G401.6 (cell line): ENCODE results near the gene PRKAR2B.
"Not testable (repeated sequence)": the region's sequence is repeated elsewhere in the genome, so short reads cannot be mapped to it uniquely, and the experiment has no call there.

Experiments used
- FAIRE-seq: peaks from 2 replicates; lab custom pipeline; 2012; peaks lifted over from hg19 to GRCh38; lab: Jason Lieb, UNC

Gene PRKAR2B

GRCh38 chr7:107048783-107049418, 4.4 kb downstream of the PRKAR2B start:
- FAIRE-seq: peak; percentile 47

- peak; percentile 6 for FAIRE-seq
Observed at GRCh38 chr7:107049480-107049879, 5.0 kb downstream of the PRKAR2B start.

- FAIRE-seq: no peak
Observed at GRCh38 chr7:107049971-107050532, 5.5 kb downstream of the PRKAR2B start.

GRCh38 chr7:107051376-107051775, 6.9 kb downstream of the PRKAR2B start:
- peak; percentile 19 for FAIRE-seq

DNA sequence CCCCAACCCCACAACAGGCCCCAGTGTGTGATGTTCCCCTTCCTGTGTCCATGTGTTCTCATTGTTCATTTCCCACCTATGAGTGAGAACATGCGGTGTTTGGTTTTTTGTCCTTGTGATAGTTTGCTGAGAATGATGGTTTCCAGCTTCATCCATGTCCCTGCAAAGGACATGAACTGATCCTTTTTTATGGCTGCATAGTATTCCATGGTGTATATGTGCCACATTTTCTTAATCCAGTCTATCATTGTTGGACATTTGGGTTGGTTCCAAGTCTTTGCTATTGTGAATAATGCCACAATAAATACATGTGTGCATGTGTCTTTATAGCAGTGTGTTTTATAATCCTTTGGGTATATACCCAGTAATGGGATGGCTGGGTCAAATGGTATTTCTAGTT, 10.5 kb downstream of the PRKAR2B start:
- FAIRE-seq: not testable (repeated sequence)

- FAIRE-seq: not testable (repeated sequence)
Observed at GRCh38 chr7:107056058-107056457, 11.6 kb downstream of the PRKAR2B start.

DNA sequence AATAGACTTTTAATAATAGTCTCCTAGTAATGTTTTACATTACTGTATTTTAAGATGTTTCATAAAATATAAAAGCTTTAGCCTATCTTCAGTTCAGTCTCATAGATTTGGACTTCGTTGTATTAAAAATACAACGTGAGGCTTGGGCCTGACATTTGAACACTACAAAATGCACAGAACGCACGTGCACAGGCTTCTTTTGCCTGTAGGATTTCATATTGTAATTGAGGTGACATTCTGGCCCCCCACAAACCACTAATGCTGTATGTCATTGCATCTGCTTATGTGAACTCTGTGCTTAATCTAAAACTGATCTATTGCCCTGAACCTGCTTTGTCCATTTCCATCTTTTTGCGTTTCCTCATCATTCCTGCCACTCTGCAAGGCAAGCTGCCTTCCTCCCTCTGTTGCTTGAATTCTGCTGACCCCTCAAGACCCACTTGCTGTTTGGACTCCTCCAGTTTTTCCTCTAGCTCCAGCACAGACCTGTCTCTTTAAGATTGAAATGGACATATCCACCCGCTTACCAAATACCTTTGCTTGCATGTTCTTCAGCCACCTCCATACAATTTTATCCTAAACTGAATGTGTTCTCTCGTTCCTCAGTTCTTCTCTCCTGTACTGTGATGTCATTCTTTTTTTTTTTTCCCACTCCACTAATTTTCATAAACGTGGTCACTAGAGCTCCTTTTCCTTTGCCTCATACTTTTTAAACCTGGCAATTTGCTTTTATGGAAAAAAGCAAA, 12.4 kb downstream of the PRKAR2B start:
- FAIRE-seq: no peak

- FAIRE-seq: no peak
Observed at GRCh38 chr7:107057474-107057833, 12.9 kb downstream of the PRKAR2B start.

DNA sequence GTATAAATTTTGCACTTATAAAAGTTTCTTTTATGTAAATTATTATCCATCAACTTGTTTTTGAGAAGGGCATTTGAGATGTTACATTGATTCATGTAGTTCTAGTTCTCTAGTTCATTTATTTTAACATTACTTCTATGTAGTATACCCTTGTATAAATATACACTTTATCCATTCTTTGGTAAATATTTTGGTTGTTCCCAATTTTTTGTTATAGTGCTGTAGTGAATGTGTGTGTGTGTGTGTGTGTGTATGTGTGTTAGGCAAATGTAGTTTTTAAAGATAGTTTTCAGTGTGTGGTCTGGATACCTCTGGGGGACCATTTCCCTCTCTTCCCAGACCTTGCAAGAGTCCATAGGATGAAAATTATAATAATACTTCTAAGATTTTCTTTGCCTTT, 15.0 kb downstream of the PRKAR2B start:
- FAIRE-seq: peak; percentile 37

- FAIRE-seq: no peak
Observed at GRCh38 chr7:107063245-107064120, 19.0 kb downstream of the PRKAR2B start.

GRCh38 chr7:107064255-107064654, 19.8 kb downstream of the PRKAR2B start:
- FAIRE-seq: no peak

- no peak for FAIRE-seq
Observed at GRCh38 chr7:107065929-107066247, 21.4 kb downstream of the PRKAR2B start.

DNA sequence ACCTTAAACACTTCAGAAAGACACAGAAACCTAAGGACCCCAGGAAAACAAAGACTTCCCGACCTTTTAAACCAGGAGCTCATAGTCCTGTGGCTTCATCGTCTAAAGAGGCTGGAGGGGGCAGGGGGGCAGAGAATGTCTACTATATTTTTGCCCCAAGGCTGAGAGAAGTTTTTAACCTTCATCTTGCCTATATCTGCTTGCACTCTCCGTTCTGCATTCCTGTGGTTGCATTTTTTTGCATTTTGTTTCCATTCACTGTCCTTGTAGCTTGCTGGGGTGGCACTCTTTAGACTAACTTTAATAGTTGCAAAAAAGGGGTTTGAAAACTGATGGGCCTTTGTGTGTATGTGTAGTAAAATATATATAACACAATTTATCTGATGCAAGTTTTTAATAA, 23.7 kb downstream of the PRKAR2B start:
- FAIRE-seq: no peak

DNA sequence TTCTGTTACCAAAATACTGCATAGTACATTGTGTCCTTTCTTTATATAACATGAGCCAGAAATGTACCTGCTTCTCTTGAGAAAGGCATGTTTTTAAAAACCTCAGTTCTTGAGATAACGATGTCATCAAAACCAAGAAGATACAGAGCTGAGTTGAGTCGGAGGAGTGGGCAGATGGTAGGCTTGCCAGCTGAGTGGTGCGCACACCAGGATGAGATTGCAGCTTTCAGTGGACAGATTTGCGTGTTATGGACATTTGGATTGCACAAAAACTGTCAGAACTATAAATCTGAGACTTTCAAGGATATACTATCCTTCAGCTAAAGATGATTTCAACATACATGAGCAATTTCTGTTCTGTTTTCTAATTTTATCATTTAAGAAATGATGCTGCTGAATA, 25.0 kb downstream of the PRKAR2B start:
- FAIRE-seq: no peak

DNA sequence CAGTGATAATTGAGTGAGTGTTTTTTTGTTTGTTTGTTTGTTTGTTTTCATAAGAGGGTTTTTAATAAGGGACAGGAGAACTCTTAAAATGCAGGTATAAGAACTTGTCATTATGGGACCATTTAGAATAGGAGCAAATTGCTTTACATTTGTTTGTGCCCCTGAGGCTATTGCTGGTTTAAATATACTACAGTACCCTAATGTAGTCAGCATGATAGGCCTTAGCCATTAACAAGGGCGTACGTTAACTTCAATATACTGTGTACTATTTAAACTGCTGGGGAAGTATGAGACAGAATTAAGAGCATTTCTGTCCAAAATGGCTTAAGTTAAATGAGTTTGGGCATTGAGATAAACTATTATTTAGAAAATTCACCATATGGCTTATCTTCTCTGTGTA, 26.2 kb downstream of the PRKAR2B start:
- no peak for FAIRE-seq

GRCh38 chr7:107071129-107071528, 26.6 kb downstream of the PRKAR2B start:
- peak; percentile 37 for FAIRE-seq

DNA sequence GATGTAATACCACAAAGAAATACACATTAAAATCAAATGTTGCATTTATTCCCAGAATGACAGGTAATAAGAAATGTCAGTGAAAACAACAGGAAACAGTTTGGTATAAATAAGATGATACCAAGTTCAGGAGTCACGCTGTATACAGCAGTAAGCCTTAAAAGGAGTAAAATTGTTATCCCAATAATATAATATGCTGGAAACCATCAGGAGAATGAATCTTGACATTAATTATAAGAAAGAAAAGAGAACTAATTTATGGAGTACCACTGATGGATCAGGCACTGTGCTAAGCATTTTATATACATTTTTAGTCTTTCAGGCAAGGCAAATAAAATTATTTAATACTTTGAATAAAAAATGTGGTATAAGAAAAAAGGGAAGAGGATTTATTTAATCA, 27.6 kb downstream of the PRKAR2B start:
- no peak for FAIRE-seq

GRCh38 chr7:107075863-107076574, 31.5 kb downstream of the PRKAR2B start:
- FAIRE-seq: no peak

DNA sequence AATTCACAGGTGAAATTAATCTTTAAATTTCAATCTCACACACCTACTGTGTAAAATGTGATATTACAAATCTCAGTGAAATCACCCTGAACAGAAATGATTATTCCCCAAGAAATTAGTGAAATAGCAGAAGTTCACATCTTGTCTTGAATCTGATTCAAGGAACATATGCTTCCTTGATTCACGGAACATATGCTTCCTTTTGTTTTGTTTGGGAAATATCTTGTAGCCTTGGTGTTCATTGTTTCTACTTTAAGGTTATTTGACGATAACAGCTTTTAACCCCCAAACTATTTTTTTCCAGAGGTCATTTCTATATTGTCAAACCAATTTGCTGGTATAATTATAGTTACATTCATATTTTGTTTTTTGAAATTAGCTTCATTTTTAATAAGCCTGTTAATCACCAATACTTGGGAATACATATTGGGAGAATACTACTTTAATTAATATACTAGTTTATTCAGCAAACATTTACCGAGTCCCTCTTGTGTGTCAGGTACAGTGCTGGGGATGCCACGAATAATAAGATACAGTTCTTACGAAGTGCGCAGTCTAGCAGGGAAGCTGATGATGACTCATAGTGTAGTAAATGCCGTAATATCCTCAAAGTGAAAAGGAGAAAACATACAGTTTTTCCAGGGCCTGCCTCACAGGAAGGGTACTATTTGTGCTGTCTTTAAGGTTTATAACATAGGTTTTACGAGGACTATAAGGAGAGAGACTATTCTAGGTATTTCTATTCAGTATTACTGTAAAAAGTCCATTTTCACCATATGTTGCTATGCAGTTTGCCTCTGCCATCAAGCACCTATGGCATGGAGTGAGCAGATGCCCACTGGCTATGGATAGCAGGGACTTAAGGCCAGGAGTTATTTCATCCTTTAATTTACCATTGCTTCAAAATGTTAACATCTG, 32.5 kb downstream of the PRKAR2B start:
- peak; percentile 28 for FAIRE-seq

GRCh38 chr7:107077699-107078516, 33.4 kb downstream of the PRKAR2B start:
- FAIRE-seq: no peak
